GM10248 (cell line): ENCODE results near the gene TAS1R2.

Source experiments
- CTCF ChIA-PET: fragments of 300-600 bp; sonication (Branson Sonifier 250); formaldehyde crosslinking; extraction: SDS; loops from one replicate; lab custom pipeline; 2021; ENCODE audit warnings: antibody characterized with exemption; lab: Yijun Ruan, JAX
- POLR2A ChIA-PET: fragments of 350-650 bp; sonication (Branson Sonifier 250); formaldehyde crosslinking; extraction: SDS; loops from one replicate; lab custom pipeline; 2020; ENCODE audit warnings: antibody characterized with exemption; lab: Yijun Ruan, JAX
- DNase-seq: peaks from one replicate; pipeline ENCODE4 v3.0.0; 2012; ENCODE audit errors: extremely low spot score
- TF ChIP-seq, protein P1 (sequence below): IDR thresholded peaks from 2 replicates; pipeline ENCODE4 v1.5.1; 2012; ENCODE audit warnings: mild to moderate bottlenecking, low read depth; ENCODE audit errors: extremely low read depth, missing control alignments, control extremely low read depth

Gene TAS1R2

DNA sequence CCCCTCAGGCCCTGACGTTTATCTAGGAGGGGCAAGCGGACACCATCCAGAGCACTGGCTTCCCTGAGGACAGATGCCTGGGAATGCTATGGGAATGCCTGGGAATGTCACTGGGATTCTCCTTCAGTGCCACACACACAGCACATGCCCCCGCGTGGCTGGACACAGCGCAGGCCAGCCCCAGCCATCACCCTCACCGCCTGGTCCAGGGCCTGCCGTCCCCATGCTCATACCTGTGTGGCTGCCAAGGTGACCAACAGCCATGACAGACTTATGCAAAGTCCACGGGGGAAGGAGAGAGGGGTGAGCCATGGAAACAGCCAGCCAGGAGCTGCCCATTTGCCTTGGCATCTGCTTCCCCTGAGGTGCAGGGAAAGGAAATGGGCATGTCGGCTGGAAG is 5.7 kb upstream of the TAS1R2 start:
- ChIA-PET POLR2A (no interaction called here), CTCF (no interaction called here)
- DNase-seq, result no peak
- TF ChIP-seq, protein P1, sequence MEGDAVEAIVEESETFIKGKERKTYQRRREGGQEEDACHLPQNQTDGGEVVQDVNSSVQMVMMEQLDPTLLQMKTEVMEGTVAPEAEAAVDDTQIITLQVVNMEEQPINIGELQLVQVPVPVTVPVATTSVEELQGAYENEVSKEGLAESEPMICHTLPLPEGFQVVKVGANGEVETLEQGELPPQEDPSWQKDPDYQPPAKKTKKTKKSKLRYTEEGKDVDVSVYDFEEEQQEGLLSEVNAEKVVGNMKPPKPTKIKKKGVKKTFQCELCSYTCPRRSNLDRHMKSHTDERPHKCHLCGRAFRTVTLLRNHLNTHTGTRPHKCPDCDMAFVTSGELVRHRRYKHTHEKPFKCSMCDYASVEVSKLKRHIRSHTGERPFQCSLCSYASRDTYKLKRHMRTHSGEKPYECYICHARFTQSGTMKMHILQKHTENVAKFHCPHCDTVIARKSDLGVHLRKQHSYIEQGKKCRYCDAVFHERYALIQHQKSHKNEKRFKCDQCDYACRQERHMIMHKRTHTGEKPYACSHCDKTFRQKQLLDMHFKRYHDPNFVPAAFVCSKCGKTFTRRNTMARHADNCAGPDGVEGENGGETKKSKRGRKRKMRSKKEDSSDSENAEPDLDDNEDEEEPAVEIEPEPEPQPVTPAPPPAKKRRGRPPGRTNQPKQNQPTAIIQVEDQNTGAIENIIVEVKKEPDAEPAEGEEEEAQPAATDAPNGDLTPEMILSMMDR, result no peak

DNA sequence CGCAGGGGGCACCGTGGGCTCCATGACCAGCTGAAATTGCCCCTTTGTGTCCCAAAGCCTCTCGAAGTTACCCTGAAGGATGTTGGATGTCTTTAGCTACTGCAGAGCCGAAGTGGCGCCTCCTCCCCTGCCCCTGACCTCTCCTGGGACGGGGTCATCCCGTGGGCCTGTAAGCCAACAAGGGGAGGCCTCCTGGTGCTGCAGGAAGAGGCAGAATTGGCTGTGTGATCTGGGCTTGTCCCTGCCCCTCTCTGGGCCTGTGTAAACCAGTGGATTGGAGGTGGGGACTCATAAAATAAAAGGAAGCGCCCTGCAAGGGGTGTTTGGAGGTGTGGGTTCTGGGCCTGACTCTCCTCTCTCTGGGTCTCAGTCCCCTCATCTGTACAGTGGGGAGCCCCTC is 2.1 kb upstream of the TAS1R2 start:
- POLR2A ChIA-PET, result no interaction called here
- TF ChIP-seq, protein P1, result no peak
- CTCF ChIA-PET, result interaction anchor here (0.8 to 3.2 kb wide), 2 partner anchors 13 to 34 kb away, joined by 3 to 14 read pairs; no protein-coding TSS in a partner anchor
- no peak for DNase-seq

DNA sequence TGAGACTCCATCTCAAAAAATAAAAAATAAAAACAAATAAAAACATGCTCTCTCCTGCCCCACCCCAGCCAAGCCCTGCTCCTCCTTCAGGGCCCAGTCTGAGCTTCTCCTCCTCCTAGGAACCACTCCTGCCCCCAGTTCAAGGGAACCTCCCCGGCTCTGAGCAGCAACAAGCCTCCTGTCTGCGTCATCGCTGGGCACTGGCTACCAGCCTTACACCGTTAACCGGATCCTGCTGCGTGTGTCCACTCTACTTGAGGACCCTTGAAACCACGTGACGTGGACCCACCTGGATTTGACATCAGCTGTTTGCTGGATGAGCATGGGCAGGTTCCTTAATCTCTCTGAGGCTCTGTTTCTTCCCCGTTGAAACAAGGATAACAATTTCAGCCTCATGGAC is 1.6 kb upstream of the TAS1R2 start:
- ChIA-PET POLR2A (no interaction called here), CTCF (interaction anchor here (3.2 kb wide), 1 partner anchor 14 kb away, joined by 14 read pairs; no protein-coding TSS in a partner anchor)
- TF ChIP-seq, protein P1, result no peak
- no peak for DNase-seq

DNA sequence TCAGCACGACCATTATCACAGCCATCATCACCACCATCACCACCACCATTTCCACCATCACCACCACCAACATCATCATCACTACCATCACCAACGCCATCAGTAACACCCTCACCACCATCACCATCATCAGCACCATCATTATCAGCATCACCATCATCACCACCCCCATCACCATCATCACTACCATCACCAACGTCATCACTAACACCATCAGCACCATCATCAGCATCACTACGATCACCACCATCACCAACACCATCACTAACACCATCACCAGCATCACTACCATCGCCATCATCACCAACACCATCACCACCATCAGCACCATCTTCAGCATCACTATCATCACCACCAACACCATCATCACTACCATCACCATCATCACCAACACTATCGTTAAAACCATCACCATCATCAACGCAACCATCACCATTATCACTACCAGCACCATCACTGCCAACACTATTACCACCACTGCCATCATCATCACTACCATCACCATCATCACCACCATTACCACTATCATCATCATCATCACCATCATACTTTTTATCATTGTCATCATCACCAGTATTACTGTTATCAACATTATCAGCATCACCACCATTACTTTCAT is 1.3 kb downstream of the TAS1R2 start:
- ChIA-PET POLR2A (no interaction called here), CTCF (no interaction called here)
- no peak for DNase-seq
- TF ChIP-seq, protein P1, result no peak

DNA sequence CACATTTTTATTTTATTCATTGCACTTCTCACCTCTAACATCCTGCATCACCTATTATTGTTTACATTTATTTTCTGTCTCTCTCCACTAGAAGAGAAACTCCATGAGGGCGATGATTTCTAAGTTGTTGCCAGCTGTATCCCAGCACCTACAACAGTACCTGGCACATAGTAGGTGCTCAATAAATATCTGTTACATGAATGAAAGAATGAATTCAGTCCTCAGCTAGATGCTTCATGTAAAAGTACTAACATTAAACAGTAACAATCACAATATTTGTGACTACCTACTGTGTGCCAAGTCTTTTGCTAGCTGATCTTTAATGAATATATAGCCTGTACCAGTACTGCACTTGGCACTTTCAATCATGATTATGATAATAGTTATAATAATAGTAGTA is 3.0 kb downstream of the TAS1R2 start:
- DNase-seq, result no peak
- TF ChIP-seq, protein P1, result no peak
- ChIA-PET POLR2A (no interaction called here), CTCF (interaction anchor here (1.4 kb wide), 1 partner anchor 18 kb away, joined by 5 read pairs; no protein-coding TSS in a partner anchor)

DNA sequence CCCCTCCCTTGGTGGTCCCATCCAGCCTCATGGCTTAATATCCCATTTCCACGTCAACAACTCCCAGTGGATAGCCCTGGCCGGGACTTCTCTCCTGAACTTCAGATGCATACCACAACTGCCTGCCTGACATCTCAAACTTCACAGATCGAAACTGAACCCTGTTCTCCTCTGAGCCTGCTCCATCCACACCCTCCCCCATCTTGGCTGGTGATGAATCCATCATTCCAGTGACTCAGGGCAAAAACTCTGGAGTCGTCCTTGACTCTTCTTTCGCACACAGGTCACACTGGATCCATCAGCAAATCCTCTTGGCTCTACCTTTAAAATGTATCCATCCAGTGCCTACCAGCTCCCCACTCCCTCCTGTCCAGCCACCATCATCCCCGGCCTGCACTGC is 3.9 kb downstream of the TAS1R2 start:
- TF ChIP-seq, protein P1, result no peak
- DNase-seq, result no peak
- ChIA-PET CTCF (interaction anchor here (1.4 kb wide), 1 partner anchor 19 kb away, joined by 5 read pairs; no protein-coding TSS in a partner anchor), POLR2A (no interaction called here)
